Aorta (tissue), 5 donors: ENCODE measurements around the gene ALKBH5. TPM values are rescaled to one million over a fixed set of nuclear protein-coding genes. Genes with fewer than 3 reads are reported as not detected.

Source experiments
- ATAC-seq: fragments of 200-7000 bp; cut with Tn5 transposase; one replicate; pipeline ENCODE4 v1.9.1; 2022; ENCODE audit warnings: moderate library complexity; ENCODE audit not compliant: low FRiP score
- DNase-seq, 2 donors: peaks; one replicate each; pipeline ENCODE4 v3.0.0-alpha.2; 2020
- H3K27ac ChIP-seq, 2 donors: one replicate each; pipeline ENCODE4 v1.5.1; 2013; ENCODE audit warnings: low read length in 2 of 2, mild to moderate bottlenecking in 2 of 2, moderate library complexity in 2 of 2, control low read depth in 1 of 2, inconsistent platforms in 1 of 2, low read depth in 1 of 2
- H3K27me3 ChIP-seq, 2 donors: one replicate each; pipeline ENCODE4 v1.6.1; 2013; ENCODE audit warnings: control low read depth in 1 of 2, low read length in 1 of 2, mild to moderate bottlenecking in 1 of 2, moderate library complexity in 1 of 2; ENCODE audit not compliant: insufficient read depth in 2 of 2, control insufficient read depth in 1 of 2
- H3K36me3 ChIP-seq, 2 donors: one replicate each; pipeline ENCODE4 v1.6.1; 2013; ENCODE audit warnings: control low read depth in 1 of 2, low read length in 1 of 2, mild to moderate bottlenecking in 1 of 2; ENCODE audit not compliant: insufficient read depth in 2 of 2, control insufficient read depth in 1 of 2
- H3K4me1 ChIP-seq, 2 donors: one replicate each; pipeline ENCODE4 v1.6.1; 2013; ENCODE audit warnings: low read length in 2 of 2, control low read depth in 1 of 2, mild to moderate bottlenecking in 1 of 2, moderate library complexity in 1 of 2; ENCODE audit not compliant: insufficient read depth in 2 of 2, control insufficient read depth in 1 of 2
- H3K4me3 ChIP-seq, 2 donors: one replicate each; pipeline ENCODE4 v1.5.1; 2013; ENCODE audit warnings: low read length in 2 of 2, control low read depth in 1 of 2, mild to moderate bottlenecking in 1 of 2
- H3K9me3 ChIP-seq: one replicate; pipeline ENCODE4 v1.6.1; 2013; ENCODE audit warnings: mild to moderate bottlenecking, low read length; ENCODE audit not compliant: control insufficient read depth
- WGBS, 2 donors: extraction: QIAGEN DNeasy Blood & Tissue Kit; methylation state at CpG; one replicate each; pipeline ENCODE4 v1.1.7; 2013; 5-methylcytosine and 5-hydroxymethylcytosine counted together
- intact Hi-C, 2 donors: fragments of 100-400 bp; cut with DNase I; formaldehyde crosslinking; loops; one replicate each; pipeline versions ENCODE4 v1.14.2 to v1.15.0; 2022
- polyA plus RNA-seq, 2 donors: library from polyadenylated mRNA; stranded (reverse); fragments of 200-250 nt; gene quantifications; one replicate each; pipeline ENCODE4 v1.2.3, GENCODE V29; 2013
- total RNA-seq, 2 donors: library from RNA; stranded (reverse); fragmentation: NEBNext Ultra II Directional; extraction: Animal tissue kit (Norgen Biotek cat#: 25700); gene quantifications; one replicate each; pipeline ENCODE4 v1.2.1, GENCODE V29; 2021
- donor health status: healthy with polysubstance abuse.
- donor health status: Bipolar disorder and iron deficiency.
- donor health status: DM: no; HTN: no; CAD: no.
- donor health status: DM: no; HTN: no; CAD: no.
- donor health status: DM: yes; HTN: yes; CAD: no.

Gene ALKBH5
- total and polyA plus RNA-seq, 4 donors, result 33.0 to 114 (median 66.0) TPM

DNA sequence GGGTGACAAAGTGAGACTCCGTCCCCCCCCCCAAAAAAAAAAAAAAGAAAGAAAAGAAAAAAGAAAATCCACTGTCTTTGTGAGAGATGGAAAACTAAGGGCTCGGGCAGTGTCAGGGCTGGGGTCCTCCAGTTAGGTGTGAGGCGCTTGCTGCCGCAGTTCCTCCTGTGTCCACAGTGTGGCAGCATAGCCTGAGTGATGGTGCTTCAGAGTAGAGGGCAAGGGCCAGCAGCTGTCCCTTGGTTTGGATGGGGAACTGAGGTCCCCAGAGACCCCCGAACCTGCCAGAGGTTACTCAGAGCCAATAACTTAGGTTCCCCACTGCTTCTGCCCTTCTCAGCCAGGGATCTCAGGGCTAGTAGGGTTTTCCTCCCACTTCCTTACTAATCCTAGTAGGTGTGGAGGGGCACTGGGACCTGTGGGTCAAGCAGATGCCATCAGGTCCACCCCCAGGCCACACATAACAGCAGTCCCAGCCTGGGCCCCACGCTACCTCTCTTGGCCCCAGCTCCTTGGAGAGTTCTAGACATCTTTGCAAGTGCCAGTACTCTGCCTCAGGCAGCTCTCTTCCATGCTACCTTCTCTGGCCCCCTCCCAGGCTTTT, 33.9 kb downstream of the ALKBH5 start:
- H3K27me3 ChIP-seq, result no peaks in the 10 kb centered on the region
- intact Hi-C loops, result loop anchor here in 1 of 2 donors (5.0 kb wide), 1 partner anchor 75 kb away; no protein-coding TSS in a partner anchor
- no peak overlapping the region for H3K27ac ChIP-seq
- H3K36me3 ChIP-seq, result no peaks in the 10 kb centered on the region
- 13 to 17% methylated on average over 5 to 6 of the region's 6 CpGs for WGBS, 2 donors
- DNase-seq (peak; percentile 81 to 90), ATAC-seq (peak; percentile 88)
- no peak overlapping the region for H3K4me3 ChIP-seq
- no peaks in the 10 kb centered on the region for H3K4me1 ChIP-seq
- H3K9me3 ChIP-seq, result no peaks in the 10 kb centered on the region

DNA sequence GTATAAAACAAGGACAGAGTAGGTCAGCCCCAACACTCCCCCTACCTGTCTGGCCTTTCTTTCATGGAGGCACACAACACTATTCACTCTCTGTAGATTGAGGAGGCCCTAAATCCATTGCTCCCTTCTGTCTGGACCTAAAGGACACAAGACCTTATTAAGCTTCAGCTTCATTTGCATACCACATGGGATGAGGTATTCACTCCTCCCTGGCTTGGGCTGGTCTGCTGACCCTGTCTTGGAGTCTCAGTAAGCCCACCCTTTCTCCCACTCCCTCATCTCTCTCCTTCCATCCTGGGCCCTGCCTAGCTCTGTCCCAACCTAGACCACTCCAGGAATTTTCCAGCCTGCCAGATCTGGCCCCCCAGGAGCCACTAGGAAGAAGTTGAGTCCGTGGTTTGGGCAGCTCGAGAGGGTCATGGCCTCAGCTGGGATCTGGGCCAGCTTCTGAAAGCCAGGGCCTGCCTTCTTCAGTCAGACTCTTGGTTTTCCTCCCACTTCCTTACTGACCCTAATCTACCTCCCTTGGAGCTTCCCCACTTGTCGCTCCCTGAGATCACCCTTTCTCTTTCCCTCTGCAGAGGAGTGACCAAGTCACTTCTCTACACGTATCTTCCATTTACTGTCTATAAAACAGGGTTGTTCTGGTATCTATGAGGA, 35.3 kb downstream of the ALKBH5 start:
- 18 to 26% methylated on average over 4 of the region's 4 CpGs for WGBS, 2 donors
- intact Hi-C loops, result loop anchor here in 1 of 2 donors (5.0 kb wide), 1 partner anchor 77 kb away; no protein-coding TSS in a partner anchor
- peak; percentile 66 for ATAC-seq

DNA sequence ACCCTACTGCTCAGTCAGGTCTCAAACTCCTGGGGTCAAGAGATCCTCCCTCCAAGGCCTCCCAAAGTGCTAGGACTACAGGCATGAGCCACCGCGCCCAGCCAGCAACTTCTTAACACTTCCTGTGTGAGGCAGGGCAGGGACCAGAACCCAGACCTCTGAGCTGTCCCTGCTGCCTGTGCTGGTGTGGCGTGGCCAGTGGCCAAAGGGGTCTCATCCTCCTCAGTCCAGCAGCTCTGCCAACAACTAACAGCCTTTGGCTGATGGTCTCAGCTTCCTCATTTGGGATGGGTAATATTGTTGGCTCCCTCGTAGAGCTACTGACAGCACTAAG, 40.4 kb downstream of the ALKBH5 start:
- no peak overlapping the region for H3K4me3 ChIP-seq
- no peaks in the 10 kb centered on the region for H3K27me3 ChIP-seq
- no peaks in the 10 kb centered on the region for H3K4me1 ChIP-seq
- no peak for DNase-seq
- ATAC-seq, result no peak
- intact Hi-C loops, result no loop called here
- H3K9me3 ChIP-seq, result no peaks in the 10 kb centered on the region
- no peaks in the 10 kb centered on the region for H3K36me3 ChIP-seq
- no peak overlapping the region for H3K27ac ChIP-seq
- 97 to 98% methylated on average over 4 of the region's 4 CpGs for WGBS, 2 donors

More for the DNA sequence above, 35.3 kb downstream of the ALKBH5 start:
- no peak for DNase-seq
- Histone ChIP-seq H3K27me3 (no peaks in the 10 kb centered on the region), H3K36me3 (no peaks in the 10 kb centered on the region), H3K27ac (no peak overlapping the region), H3K4me3 (no peak overlapping the region), H3K9me3 (no peaks in the 10 kb centered on the region), H3K4me1 (no peaks in the 10 kb centered on the region)

DNA sequence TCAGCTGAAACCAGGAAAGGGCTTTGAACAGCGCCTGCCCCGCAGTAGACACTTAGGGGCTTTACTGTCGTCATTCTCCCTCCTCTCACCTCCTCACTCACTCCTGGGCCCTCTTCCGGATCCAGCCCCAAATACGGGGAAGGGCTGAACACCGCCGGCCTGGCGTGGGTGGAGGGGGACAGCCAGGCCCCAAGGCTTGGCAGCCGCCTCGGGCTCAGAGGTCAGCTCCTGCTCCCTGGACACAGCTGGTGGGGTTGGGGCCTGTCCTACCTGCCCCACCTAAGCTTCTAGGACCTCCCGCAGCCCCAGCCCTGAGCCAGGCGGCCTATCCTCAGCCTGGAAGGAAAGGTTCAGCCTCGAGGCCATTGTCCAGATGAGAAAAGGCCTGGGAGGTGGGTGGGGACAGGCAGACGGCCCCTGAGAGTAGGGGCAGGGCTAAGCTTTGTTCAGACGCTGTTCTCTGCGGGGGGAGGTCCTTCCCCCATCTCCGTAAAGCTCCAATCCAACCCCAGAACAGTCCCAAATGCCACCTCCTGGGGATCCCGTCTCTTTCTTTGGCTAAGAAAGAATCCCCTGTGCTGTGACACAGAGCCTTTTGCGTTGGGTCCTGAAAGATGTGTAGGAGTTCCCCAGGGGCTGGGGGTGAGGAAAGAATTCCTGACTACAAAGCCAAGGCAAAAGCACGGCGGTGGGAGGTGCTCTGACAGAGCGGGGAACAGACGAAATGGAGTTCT, 40.9 kb downstream of the ALKBH5 start:
- Histone ChIP-seq H3K9me3 (no peaks in the 10 kb centered on the region), H3K27me3 (no peaks in the 10 kb centered on the region), H3K27ac (no peak overlapping the region), H3K36me3 (no peaks in the 10 kb centered on the region), H3K4me3 (no peak overlapping the region), H3K4me1 (no peaks in the 10 kb centered on the region)
- ATAC-seq (peak; percentile 35), DNase-seq (no peak)
- intact Hi-C loops, result no loop called here
- whole genome bisulfite sequencing, 2 donors, result 53 to 54% methylated on average over 23 of the region's 23 CpGs

DNA sequence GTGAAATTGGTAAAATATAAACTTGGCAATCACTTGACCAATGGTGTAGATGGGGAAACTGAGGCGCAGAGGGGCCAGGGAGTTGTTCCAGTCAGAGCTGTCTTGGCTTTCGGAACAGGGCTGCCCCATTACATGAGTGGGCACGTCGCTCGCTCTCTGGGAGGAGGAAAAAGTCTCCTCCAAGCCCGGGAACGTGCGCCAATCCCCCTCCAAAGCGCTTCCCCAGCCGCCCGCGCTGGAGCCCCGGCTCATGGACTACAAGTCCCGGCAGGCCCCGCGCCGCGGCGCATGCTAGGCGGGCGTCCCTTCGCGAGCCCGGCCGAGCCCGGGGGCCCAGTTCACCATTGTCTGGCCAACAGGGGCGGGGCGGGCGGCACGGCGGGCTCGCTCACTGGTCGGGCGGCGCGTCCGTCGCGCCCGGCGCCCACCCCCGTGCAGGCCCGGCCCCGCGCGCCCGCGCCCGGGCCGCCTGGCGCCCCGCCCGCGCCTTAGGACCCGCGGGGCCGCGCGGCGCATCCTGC, 41.6 kb downstream of the ALKBH5 start, which contains the start of gene LLGL1:
TSS of gene LLGL1 (plus strand) at position 515 of the 521 bp plus-strand sequence. CDS start 48 bp downstream, outside the sequence.
- Histone ChIP-seq H3K27me3 (no peaks in the 10 kb centered on the region), H3K27ac (no peak within 1 kb of the TSS), H3K9me3 (no peaks in the 10 kb centered on the region), H3K36me3 (no peaks in the 10 kb centered on the region), H3K4me1 (no peaks in the 10 kb centered on the region), H3K4me3 (peak within 1 kb of the TSS; percentile 91 to 94)
- ATAC-seq (peak; percentile 97), DNase-seq (peak; percentile 98 to 99)
- intact Hi-C loops, result no loop called here
- 1 to 2% methylated on average over 36 to 60 of the region's 60 CpGs for WGBS, 2 donors

DNA sequence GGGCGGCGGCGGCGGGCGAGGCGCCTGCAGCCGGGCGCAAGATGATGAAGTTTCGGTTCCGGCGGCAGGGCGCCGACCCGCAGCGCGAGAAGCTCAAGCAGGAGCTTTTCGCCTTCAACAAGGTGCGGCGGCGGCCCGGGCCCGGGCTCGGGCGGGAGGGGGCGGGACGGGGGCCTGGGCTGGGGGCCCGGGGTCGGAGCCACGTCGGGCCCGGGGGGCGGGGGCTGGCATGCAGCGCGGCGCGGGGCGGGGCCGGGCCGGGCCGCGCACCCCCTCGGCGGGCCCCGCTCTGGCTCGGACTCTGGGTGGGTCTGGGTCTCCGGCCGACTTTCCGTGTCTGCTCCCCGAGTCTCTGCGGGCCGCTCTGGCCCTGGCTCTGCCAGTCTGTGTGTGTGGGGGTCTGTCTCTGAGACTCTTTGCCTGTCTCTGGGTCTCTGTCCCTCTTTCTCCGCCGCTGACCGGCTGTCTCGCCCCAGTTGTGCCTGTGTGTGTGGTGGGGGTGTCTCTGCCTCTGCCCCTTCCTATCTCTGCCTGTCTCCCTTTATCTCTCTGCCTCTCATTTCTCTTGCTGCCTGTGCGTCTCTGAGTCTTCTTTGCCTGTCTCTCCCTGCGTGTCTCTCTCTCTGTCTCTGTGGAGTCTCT, 42.1 kb downstream of the ALKBH5 start:
- Histone ChIP-seq H3K27ac (no peak overlapping the region), H3K27me3 (no peaks in the 10 kb centered on the region), H3K9me3 (no peaks in the 10 kb centered on the region), H3K36me3 (no peaks in the 10 kb centered on the region), H3K4me3 (peak overlapping the region; percentile 91 to 94), H3K4me1 (no peaks in the 10 kb centered on the region)
- ATAC-seq (peak; percentile 8), DNase-seq (no peak)
- intact Hi-C loops, result no loop called here
- WGBS, 2 donors, result 0 to 1% methylated on average over 12 to 57 of the region's 57 CpGs

DNA sequence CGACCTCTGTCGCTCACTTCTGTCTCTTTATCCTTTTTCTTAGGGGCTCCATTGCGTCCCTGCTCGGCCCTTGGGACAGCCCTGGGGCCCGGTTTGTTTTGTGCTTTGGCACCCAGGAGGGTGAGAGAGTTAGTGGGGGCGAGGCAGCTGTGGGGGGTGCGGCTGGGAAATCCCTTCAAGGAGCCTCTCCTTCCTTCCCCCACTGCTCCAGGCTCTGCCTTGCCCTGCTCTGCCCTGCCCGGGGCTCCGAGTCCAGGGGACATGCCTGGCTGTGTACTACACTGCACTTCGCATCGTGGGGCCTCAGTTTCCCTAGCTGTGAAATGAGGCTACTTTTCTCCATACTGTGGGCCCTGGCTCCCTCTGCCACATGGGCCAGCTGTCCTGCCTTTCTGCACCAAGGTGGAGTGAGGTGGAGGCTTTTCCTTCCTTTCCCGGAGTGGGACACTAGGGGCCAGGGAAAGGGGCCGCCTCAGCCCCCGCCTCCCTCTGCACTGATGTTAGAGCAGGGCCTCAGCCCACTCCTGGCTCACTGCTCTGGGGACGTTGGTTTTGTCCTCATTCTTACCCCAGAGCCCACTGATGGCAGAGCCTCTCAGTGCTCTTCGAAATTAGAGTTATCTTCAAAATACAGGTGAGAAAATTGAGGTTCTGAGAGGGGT, 42.8 kb downstream of the ALKBH5 start:
- peak overlapping the region; percentile 91 to 94 for H3K4me3 ChIP-seq
- H3K27me3 ChIP-seq, result no peaks in the 10 kb centered on the region
- no peak for ATAC-seq
- intact Hi-C loops, result no loop called here
- H3K27ac ChIP-seq, result no peak overlapping the region
- no peaks in the 10 kb centered on the region for H3K9me3 ChIP-seq
- no peaks in the 10 kb centered on the region for H3K36me3 ChIP-seq
- peak in 1 of 2 donors; percentile 74 for DNase-seq
- no peaks in the 10 kb centered on the region for H3K4me1 ChIP-seq
- WGBS, 2 donors, result 18 to 22% methylated on average over 16 of the region's 16 CpGs

DNA sequence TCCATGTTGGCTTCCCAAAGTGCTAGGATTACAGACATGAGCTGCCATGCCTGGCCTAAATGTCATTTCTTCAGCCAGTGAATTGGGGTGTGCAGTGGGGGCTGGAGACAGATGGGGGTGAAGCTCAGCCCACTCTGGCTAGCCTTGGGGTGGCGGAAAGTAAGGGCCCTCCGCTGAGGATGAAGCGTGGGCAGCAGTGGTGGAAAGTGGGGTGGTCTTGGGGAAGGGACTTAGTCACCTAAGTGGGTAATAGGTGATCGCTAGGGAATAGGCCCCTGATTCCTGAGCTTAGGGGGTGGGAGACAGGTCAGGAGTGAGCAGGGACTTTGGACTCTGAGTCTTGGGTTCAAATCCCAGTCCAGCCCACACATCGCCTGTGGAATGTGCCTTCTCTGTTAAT, 44.0 kb downstream of the ALKBH5 start:
- WGBS, 2 donors, result 97 to 99% methylated on average over 5 of the region's 5 CpGs
- Histone ChIP-seq H3K27me3 (no peaks in the 10 kb centered on the region), H3K36me3 (no peaks in the 10 kb centered on the region), H3K4me1 (no peaks in the 10 kb centered on the region), H3K4me3 (no peak overlapping the region), H3K9me3 (no peaks in the 10 kb centered on the region), H3K27ac (no peak overlapping the region)
- intact Hi-C loops, result no loop called here
- no peak for DNase-seq
- ATAC-seq, result no peak
